HG03432 (cell line): Measurements from ENCODE around the gene SLCO1A2.
A peak's percentile ranks its signal among the peaks of the same experiment; 100 is the strongest.

Source experiments
- ATAC-seq: cut with Tn5 transposase; IDR thresholded peaks from one replicate; pipeline ENCODE4 v1.9.1; 2021; ENCODE audit warnings: mild to moderate bottlenecking, moderate library complexity; ENCODE audit not compliant: unreplicated experiment

The SLCO1A2 gene

GRCh38 chr12:21330682-21331253 is 3.9 kb downstream of the SLCO1A2 start:
- no peak for ATAC-seq

DNA sequence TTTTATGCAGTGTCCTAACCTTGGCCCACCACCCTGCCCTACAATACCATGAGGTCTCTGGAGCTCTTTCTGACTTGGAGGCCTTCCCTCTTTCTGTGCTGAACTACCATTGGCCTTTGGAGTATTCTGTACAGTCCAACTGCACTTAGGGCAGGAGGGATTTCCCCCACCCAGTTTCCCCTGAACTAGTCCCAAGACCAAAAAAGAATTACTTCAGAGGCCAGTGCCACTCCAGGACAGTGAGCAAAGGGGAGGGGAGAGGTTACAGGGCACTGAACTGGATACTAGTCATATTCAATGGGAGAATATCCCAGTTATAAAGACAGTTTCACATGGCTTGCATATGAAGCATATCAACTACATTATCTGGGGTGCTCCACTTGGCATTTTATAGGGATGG is 6.1 kb downstream of the SLCO1A2 start:
- ATAC-seq = no peak

DNA sequence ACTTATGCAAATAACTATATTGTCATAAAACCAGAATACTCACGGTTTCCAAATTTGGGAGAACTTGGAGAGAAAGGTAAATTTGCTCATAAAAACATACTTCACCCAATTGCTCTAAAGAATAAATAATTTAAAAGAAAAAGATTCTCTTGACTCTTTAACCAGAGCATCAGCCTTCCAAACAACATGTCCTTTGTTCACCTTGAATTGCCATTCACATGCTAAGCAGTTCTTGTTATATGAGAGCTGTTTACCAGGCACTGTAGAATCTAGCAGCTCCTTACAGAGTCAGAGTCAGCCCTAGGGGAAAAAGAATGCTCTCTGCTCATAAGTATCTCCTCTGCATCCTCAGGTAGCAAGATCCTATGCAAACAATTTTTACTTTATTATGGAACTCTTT is 10.2 kb downstream of the SLCO1A2 start:
- ATAC-seq = no peak

- no peak for ATAC-seq
Measured at GRCh38 chr12:21323736-21324135, 11.0 kb downstream of the SLCO1A2 start.

GRCh38 chr12:21308785-21309184 is 25.9 kb downstream of the SLCO1A2 start:
- no peak for ATAC-seq

- no peak for ATAC-seq
Measured at GRCh38 chr12:21305661-21306060, 29.1 kb downstream of the SLCO1A2 start.

DNA sequence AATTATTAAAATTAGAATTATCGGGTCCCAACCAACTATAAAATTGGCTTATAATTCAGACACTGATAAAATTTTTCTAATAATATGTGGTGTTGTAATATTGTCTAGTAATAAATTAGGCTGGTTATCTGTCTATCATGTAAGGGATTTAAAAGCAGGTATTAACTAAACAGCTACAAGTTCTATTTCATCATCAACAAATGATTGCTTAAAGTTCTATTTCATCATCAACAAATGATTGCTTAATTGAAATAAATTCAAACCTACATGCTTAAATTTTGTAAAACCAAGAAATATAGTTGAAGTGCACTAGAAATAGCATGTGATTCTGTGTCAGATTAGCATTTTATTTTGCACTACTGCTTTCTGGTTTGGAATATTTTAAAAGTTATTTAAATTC is 34.1 kb downstream of the SLCO1A2 start:
- no peak for ATAC-seq

- ATAC-seq = peak; percentile 80
Measured at GRCh38 chr12:21296751-21297406, 37.8 kb downstream of the SLCO1A2 start.

- peak; percentile 16 for ATAC-seq
Measured at GRCh38 chr12:21296348-21296747, 38.4 kb downstream of the SLCO1A2 start.

DNA sequence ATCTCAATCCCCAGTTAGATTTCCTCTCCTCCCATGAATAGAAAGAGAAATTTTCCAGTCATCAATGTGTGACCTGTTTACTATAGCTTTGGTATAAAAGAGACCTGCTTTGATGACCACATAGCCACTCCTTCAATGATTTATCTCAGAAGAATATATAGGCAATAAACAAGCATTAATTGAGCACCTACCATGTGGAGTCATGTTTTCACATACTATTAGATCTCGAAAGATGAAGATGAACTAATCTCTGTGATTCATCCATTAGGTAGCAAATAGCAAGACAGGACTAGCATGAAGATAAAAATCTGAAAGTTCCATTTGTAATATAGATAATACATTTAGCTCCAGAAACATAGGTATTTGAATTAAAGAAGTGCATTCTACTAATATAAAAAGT is 40.5 kb downstream of the SLCO1A2 start:
- no peak for ATAC-seq

- ATAC-seq = no peak
Measured at GRCh38 chr12:21292111-21292510, 42.6 kb downstream of the SLCO1A2 start.

DNA sequence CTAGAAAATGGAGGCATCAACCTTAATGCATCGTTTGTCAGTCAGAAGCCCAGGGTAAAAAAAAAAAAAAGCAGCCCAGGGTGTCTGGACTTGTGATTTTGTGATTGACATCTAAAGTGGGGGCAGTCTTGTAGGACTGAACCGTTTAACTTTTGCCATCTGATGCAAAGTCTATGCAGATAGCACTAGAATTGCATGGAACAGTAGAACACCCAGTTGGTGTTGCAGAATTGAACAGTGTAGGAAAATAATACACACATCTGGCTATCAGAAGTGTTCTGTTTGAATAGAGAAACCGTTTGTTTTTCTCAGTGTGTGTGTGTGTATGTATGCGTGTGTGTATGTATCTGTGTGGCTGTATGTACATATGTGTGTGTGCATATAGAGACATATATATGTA is 45.0 kb downstream of the SLCO1A2 start:
- ATAC-seq = no peak

DNA sequence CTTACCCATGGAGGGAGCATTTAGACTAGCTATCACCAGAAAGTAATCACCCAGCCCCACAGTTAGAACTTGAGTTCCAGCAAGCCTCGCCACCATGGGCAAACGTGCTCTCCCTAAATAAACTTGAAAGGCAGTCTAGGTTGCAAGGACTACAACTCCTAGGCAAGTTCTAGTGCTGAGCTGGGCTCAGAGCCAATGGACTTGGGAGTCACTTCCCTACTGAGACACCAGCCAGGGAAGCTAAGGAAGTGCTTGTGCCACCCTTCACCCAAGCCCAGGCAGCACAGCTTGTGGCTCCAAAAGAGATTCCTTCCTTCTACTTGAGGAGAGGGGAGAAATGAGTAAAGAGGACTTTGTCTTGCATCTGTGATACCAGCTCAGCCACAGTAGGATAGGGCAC is 57.9 kb downstream of the SLCO1A2 start:
- ATAC-seq = no peak

DNA sequence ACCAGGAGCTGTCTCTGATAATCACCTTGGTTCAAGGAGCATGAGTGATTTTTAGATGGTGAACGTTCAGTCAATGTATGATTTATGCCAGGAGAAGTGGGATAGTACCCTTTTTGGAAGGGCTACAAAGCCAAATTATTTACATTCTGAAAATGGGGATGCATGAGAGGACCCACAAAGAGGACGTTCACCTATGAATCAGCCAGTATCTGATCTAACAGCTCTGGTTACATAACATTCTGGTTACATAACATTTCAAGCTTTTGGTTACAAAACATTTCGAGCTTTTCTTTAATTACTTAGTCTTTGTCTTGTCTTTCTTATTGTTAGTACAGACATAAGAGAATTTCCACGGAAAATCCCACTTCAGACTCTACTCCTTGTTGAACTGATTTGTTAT is 68.8 kb downstream of the SLCO1A2 start:
- ATAC-seq = no peak

DNA sequence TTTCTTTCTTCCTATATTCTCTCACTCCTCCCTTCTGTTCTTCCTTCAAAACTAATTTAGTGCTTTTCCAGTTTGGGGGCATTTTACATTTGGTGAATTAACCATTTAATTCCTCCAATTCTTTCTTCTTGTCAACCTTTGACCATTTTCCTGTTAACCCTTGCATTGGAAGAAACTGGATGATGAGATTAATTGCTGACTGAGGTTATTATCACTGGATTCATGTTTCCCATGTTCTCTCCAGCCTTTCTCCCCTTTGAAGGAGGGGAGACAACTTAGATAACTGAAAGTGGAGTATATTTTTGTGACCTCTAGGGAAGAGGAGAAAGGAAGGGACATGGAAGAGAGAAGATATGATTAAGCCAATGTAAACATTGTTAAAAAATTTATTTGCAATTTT is 70.5 kb downstream of the SLCO1A2 start:
- no peak for ATAC-seq

DNA sequence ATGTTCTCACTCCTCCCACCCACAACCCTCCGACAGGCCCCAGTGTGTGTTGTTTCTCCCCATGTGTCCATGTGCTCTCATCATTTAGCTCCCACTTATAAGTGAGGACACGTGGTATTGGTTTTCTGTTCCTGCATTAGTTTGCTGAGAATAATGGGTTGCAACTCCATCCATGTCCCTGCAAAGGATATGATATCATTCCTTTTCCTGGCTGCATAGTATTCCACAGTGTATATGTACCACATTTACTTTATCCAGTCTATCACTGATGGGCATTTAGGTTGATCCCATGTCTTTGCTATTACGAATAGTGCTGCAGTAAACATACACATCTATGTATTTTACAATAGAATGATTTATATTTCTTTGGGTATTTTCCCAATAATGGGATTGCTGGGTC is 77.5 kb downstream of the SLCO1A2 start:
- ATAC-seq = no peak

DNA sequence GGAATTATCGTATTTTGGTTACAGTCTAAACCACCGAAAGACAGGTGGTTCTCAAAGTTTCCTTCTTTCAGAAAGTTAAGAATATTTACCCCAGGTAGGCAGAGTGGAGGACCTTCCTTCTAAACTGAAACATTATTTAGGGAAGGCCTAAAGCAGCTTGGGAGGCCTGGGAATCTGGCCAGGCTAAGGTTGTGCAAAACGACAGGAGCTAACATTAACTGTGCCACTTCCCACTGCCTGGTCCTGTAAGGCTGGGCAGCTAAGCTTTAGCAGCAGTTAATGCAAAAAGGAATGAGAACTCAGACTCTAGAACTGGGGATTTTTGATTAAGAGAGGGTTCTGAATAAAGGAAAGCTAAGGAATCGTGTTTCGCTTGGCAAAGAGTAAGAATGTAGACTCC is 82.6 kb downstream of the SLCO1A2 start:
- ATAC-seq = no peak

- no peak for ATAC-seq
Measured at GRCh38 chr12:21248679-21249078, 86.0 kb downstream of the SLCO1A2 start.

GRCh38 chr12:21239866-21240265 is 94.9 kb downstream of the SLCO1A2 start:
- ATAC-seq = no peak

GRCh38 chr12:21234395-21234794 is 100.3 kb downstream of the SLCO1A2 start:
- no peak for ATAC-seq

DNA sequence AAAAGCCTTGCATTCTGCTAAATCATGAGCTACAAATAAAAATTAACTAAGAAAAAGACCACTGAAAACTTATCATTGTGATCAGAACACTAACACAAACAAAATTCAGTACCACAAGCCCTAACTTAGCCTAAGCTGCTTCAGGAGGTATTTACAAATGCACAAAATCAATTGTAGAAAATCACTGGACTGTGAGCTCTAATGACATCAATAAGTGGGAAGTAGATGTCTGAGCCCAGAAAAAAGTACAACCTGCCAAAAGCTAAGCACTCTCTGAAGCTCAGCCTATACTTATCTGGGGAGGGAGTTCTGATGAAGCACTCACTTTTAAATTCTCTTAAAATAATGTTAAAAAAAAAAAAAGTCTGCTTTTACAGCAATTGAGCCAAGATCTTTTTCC is 110.8 kb downstream of the SLCO1A2 start:
- no peak for ATAC-seq

- ATAC-seq = no peak
Measured at GRCh38 chr12:21221778-21222177, 112.9 kb downstream of the SLCO1A2 start.

GRCh38 chr12:21221072-21221471 is 113.6 kb downstream of the SLCO1A2 start:
- ATAC-seq = no peak
